HG03575 (cell line): ENCODE data around the gene RNF8.
"Not testable (repeated sequence)": the region's sequence is repeated elsewhere in the genome, so short reads cannot be mapped to it uniquely, and the experiment has no call there.

Source experiments
- ATAC-seq: cut with Tn5 transposase; IDR thresholded peaks from one replicate; pipeline ENCODE4 v1.9.1; 2021; ENCODE audit not compliant: unreplicated experiment, insufficient number of reproducible peaks, low FRiP score; ENCODE audit errors: extremely low read depth

Gene RNF8

DNA sequence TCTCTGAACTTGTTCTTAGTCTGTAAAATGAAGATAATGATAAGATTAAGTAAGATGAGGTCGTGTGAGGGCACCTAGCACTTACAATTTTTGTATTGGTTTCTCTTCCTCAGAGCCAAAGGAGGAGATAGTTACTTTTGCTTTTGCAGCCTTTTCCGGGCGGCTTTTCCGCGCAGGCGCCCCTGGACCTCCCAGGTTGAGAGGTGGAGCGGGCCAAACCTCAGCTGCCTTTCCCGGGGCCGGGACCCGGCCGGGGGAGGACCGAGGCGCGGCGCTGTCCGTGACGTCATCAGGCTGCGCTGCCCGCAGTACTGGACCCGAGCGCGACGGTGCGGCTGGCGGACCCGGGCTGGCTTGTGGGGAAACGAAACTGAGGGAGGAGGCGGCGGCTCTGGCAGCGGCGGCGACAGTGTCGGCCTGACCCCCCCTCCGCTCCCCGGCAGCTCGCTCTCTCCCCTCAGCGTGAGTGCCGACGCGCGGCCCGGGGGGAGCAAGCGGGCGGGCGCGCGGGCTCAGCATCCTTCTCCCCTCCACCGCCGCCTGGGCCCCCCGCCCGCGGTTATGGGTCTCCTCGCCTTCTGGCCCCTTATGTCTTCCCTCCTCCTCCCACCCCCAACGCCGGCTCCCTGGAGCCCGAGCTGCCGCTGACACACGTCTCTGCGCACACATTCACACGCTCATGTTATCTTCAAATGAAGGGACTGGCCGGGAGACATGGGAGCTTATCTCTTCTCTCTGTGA, 79.3 kb downstream of the RNF8 start, which contains the start of gene CMTR1:
CMTR1 (plus strand) TSS at position 306 of the 741 bp plus-strand sequence. CDS start 2,409 bp downstream, outside the sequence.
- ATAC-seq = peak; percentile 43

GRCh38 chr6:37433657-37434271, 80.0 kb downstream of the RNF8 start:
- ATAC-seq = no peak

GRCh38 chr6:37435373-37435772, 81.6 kb downstream of the RNF8 start:
- no peak for ATAC-seq

DNA sequence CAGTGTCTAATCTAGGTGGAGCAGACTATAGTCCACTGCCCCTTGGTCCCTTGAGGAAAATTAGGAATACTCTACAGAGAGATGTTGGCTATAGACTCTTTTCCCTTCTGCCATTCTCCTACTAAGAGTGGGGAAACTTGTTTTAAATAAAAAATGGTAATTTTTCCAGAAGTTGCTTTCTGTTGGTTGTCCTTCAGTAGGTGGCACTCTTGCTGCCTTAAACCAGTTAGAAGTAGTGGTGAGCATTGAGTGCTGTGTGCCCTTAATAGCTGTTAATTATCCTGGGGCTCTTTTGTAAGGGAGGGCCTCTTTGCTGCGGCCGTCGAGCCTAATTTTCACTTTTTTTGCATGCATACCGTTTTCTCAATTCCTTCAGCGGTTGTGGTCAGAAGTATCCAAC, 82.0 kb downstream of the RNF8 start:
- ATAC-seq = no peak

- ATAC-seq = no peak
Observed at GRCh38 chr6:37438930-37439329, 85.1 kb downstream of the RNF8 start.

DNA sequence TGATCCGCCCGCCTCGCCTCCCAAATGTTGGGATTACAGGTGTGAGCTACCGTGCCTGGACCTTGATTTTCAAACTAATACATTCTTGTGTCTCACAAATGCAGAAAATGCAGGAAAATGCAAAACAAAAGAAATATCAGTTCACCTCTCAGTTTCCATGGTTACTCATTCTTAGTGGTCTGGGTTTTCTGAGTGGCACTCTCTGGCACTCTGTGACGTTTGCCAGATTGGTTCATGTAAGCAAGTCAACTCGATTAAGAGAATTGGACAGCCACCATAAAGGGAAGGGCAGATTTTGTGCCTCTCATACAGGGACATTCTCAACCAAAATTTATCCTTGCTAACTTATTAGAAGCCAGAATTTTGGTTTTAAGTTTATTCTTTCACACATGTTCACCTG, 87.9 kb downstream of the RNF8 start:
- no peak for ATAC-seq

DNA sequence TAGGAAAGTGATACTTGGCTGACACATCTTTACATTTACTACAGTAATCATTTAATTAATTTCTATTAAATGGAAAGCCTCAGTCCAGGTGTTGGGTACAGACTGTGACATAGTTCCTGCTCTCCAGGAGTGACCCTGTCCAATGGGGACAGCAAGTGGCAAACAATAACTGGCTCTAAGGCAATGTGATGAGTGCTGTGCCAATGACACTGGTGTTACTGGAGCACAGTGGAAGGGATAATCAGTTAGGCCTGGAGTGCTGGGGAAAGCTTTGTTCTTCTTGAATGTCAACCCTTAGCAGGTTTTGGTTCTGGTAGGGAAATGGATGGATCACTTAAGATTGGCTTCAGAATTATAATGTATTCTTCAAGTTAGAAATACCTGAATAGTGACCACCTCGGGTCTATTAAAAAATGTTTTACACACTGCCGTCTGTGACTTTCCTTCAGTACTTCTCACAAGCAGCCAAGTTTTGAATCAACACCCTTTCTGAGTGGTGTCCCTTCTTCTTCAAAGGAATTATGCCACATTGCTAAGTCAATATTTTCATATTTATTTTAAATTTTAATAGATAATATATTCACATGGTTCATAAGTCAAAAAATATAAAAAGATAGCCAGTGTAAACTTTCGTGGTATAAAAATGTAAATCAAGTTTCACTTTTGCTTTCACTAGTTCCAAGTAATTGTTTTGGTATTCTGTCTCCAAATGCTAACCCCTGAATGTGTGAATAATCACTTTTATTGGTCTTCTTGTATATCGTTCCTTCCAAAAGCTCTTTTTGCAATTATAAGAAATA, 88.8 kb downstream of the RNF8 start:
- no peak for ATAC-seq

DNA sequence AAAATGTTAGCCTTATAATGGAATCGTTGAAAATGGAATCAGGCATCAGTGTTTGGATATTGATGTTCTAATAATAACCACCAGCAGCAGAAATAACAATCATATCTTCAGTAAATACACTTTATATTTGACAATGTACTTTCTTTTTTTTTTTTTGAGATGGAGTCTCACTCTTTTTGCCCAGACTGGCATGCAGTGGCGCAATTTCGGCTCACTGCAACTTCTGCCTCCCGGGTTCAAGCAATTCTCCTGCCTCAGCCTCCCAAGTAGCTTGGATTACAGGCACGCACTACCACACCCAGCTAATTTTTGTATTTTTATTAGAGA, 89.4 kb downstream of the RNF8 start:
- not testable (repeated sequence) for ATAC-seq
